Stimulated activated CD8-positive, alpha-beta memory T cell treated with anti-CD3 and anti-CD28 coated beads, Interleukin-7, amount 100 ng/mL, for 48 hours (primary cell): ENCODE measurements around the gene RASGRP3.
"Not testable (repeated sequence)": the region's sequence is repeated elsewhere in the genome, so short reads cannot be mapped to it uniquely, and the experiment has no call there.

Experiments
- DNase-seq, 2 donors: peaks; one replicate each; pipeline ENCODE4 v3.0.0-alpha.2; 2020; ENCODE audit warnings: low read depth in 1 of 2; ENCODE audit errors: extremely low read depth in 1 of 2

Gene RASGRP3, protein sequence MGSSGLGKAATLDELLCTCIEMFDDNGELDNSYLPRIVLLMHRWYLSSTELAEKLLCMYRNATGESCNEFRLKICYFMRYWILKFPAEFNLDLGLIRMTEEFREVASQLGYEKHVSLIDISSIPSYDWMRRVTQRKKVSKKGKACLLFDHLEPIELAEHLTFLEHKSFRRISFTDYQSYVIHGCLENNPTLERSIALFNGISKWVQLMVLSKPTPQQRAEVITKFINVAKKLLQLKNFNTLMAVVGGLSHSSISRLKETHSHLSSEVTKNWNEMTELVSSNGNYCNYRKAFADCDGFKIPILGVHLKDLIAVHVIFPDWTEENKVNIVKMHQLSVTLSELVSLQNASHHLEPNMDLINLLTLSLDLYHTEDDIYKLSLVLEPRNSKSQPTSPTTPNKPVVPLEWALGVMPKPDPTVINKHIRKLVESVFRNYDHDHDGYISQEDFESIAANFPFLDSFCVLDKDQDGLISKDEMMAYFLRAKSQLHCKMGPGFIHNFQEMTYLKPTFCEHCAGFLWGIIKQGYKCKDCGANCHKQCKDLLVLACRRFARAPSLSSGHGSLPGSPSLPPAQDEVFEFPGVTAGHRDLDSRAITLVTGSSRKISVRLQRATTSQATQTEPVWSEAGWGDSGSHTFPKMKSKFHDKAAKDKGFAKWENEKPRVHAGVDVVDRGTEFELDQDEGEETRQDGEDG

GRCh38 chr2:33476131-33476792, at the start of gene RASGRP3:
Gene RASGRP3 (plus strand): TSS chr2:33476649. CDS start chr2:33515137, 38,488 bp downstream.
- DNase-seq, result peak; percentile 47 to 51

GRCh38 chr2:33426666-33427231, 49.7 kb upstream of the RASGRP3 start:
- DNase-seq, result no peak

- DNase-seq, result no peak
Observed at GRCh38 chr2:33430077-33430476, 46.4 kb upstream of the RASGRP3 start.

DNA sequence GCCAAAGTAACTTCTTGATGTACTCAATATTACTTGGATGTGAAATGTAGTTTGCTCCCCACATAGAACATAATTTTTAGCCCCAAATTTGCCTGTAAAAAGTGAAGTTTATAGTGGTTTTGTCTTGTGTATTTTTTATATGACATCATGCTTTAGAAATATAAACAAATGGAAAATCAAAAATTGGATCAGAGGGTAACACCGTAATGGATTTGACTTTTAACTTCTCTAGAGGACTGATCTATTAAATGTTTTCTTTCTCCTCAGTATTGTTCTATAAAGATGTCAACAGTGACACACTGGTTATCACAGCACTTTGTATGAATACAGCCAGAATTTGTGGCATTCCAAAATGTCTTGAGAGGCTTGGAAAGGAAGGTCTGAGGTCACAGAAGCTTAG, 45.6 kb upstream of the RASGRP3 start:
- DNase-seq, result no peak

DNA sequence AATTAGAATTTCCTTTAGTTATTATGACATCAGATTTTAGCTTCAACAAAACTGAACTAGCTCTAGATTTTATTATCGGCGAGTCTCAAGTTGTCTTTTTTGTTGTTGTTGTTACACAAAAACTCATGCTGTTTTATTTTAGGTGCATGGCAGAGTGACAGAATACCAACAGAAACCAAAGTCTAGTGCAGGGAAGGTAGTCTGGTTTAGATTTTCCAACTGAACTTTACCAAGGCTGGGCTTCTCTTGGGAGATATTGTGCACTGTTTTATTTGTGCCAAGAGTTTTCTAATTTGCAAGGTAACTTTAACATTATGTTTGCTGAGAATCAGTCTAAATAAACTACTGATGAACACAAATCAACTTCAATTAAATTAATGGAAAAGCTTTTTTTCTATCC, 43.6 kb upstream of the RASGRP3 start:
- no peak for DNase-seq

DNA sequence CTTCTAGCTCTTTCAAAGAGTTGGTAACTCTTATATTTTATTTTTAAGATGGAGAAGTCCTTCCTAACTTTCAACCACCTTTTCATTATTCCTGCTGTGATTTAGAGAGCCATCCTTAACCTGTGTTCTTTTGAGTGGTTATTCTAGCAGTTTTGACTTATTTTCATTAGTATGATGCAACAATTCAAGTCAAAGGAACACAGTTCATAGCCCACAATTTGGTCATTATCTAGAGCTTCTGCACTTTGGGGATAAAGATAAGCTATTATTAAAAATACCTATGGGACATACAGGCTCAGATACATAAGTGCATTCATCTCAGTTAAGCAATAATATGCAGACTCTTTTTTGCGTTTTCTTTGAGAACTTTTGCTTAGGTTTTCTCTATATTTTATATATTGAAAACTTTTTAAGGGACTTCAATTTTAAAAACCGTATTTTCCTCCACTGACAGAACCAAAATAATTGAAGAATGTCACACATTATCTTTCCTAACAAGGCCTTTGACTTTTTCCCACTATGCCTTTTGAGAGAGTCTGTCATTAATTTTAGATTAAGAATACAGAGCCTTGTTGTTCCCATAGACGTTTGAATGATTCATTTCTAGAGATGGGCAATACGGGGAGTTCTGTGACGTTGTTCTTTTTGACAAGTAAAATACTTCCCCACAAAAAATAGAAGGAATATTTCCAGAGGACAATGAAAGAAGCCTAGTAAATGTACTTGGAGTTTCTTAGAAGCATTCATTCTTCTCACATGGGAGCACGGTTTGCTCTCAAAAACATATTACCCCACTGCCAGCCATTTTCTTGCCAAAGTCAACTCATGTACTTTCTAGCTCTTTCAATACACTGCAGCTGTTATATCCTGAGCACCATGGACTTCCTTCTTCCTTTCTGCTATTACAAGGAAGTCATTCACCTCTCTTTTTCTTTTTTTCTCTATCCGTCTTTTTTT, 42.9 kb upstream of the RASGRP3 start:
- DNase-seq, result no peak

- DNase-seq, result no peak
Observed at GRCh38 chr2:33435518-33435917, 40.9 kb upstream of the RASGRP3 start.

GRCh38 chr2:33436083-33436482, 40.4 kb upstream of the RASGRP3 start:
- DNase-seq, result no peak

GRCh38 chr2:33437297-33437696, 39.2 kb upstream of the RASGRP3 start:
- no peak for DNase-seq

DNA sequence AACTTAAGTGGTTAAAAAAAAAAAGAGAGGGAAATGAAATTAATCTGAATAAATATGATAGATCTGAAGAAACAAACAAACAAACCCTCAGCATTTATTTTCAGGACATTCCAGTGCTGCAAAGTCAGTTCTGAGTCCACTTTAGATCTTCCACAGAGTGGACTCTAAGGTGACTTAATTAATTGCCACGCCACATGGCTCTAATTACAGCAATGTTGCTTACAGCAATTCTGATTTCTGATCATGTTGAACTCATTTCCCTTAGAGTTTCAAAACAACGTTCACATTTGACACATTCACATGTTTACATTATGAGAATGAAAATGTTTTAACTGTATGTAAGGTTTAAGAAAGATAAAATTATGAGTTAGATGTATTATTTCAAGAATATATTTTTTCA, 38.6 kb upstream of the RASGRP3 start:
- no peak for DNase-seq

DNA sequence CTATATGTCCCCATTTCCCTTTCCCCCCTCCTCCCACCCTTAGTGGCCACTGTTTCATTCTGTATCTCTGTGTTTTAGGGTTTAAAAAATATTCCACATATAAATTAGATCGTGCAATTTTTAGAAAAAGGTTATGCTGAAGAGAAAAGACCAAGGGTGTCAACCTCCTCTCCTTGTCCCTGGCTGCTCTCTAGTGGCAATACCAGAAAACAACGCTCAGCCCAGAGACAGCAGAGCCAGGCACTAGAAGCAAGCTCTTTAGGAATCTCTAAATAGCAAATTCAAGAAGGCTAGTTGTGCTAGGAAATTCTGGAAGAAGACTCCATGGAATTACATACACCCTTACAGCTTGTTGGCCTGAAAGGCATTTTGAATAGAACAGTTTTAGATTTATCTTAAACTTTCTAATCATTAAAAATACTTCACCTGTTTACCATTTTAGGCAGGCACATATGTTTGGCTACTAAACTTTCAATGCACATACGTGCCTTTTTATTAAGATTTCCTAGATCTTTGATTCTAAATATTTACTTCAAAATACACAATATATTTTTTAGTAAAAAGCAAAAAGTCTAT, 35.1 kb upstream of the RASGRP3 start:
- DNase-seq, result no peak

DNA sequence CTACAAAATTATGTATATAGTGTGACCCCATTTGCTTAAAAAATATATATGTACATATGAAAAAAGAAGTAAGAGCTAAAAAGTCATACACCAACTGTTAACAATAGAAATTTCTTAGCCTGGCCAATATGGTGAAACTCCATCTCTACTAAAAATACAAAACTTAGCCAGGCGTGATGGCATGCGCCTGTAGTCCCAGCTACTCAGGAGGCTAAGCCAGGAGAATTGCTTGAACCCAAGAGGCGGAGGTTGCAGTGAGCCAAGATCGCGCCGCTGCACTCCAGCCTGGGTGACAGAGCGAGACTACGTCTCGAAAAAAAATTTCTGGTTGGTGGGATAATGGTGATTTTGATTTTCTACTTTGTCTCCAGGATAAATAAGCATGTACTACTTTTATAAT, 34.4 kb upstream of the RASGRP3 start:
- not testable (repeated sequence) for DNase-seq

- DNase-seq, result no peak
Observed at GRCh38 chr2:33442528-33443079, 33.8 kb upstream of the RASGRP3 start.

DNA sequence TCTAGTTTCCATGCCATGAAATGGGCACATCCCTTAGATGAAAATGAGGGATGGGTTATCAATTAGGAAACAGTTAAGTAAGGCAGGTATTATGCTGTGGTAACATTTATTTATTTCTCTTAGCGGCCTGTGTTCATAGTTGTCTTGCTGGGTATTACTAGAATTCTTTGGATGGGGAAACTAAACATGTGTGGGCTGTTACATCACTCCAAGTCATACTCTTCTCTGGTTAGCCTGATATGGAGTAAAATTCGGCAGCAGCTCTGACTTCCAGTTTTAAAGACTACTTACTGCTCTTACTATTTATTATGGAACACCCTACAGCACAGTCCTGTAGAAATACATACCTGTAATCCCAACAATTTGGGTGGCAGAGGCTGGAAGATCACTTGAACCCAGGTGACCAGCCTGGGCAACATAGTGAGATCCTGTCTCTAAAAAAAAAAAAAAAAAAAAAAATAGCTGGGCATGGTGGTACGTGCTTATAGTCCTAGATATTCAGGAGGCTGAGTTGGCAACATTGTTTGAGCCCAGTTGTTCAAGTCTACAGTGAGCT, 33.1 kb upstream of the RASGRP3 start:
- DNase-seq, result no peak

DNA sequence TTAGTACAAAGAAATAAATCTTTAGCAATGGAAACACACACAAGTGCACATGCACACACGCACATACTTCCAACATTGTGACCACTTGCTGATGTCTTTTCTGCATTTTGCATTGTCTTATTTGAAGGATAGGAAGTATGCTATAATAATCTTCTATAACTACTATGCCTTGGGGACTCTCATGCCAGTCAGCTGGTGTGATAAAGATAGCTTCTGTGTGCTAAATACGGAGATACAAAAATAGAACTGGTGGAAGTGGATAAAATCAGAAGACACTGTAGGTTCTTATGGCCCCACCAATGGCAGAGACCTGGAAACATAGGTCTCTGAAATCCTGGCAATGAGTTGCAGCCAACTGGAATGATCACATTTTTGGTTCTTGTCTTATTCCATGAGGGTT, 31.5 kb upstream of the RASGRP3 start:
- no peak for DNase-seq

DNA sequence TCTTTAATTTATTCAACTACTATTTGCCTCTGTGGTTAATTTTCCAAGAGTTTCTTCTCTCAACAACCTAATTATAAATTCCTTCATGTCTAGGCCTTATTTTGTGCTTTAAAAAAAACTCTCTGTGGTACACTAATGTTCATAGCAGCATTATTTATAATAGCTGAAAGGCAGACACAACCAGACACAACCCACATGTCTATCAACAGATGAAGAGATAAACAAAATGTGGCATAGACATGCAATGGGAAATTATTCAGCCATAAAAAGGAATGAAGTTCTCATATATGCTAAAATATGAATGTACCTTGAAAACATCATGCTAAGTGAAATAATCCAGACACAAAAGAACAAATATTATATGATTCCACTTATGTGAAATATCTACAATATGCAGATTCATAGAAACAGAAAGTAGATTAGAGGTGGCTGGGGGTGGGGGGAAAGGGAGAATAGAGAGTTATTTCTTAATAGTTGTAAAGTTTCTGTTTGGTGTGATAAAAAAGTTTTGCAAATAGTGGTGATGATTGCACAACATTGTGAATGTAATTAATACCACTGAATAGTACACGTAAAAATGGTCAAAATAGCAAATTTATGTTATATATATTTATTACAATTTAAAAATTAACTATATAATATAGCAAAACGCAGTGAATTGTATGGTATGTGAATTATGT, 28.1 kb upstream of the RASGRP3 start:
- no peak for DNase-seq

DNA sequence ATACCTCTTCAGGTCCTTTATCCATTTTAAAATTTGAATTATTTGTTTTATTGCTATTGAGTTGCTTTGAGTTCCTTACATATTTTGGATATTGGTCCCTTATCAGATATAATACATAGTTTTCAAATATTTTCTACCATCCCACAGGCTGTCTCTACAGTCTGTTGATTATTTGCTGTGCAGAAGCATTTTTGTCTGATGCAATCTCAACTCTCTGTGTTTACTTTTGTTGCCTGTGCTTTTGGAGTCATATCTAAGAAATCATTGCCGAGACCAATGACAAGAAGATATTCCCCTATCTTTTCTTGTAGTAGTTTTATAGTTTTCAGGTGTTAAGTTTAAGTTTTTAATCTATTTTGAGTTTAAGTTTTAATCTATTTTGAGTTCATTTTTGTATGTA, 25.2 kb upstream of the RASGRP3 start:
- DNase-seq, result no peak

- DNase-seq, result no peak
Observed at GRCh38 chr2:33451825-33452224, 24.6 kb upstream of the RASGRP3 start.

DNA sequence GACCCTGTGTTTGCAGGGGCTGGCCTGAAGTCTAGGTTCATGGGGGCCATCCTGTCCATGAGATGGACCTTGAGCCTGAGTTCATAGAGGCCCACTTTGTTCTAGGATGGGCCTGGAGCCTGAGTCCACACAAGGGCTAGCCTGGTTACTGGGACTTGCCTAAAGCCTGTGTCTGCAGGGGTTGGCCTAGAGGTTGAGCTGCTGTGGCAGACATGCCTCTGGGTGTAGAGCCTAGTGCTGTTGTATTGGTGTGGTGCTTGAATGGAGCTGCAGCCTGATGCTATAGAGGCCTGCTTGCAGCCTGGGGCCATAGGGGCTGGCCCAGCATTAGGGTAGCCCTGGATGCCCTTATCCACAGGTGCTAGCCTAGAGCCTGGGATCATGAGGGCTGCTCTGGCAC, 23.9 kb upstream of the RASGRP3 start:
- DNase-seq, result no peak
